Right cardiac atrium (tissue), 5 donors: ENCODE measurements around the gene CABP4. TPM values are rescaled to one million over a fixed set of nuclear protein-coding genes. Genes with fewer than 3 reads are reported as not detected.

ENCODE experiments used
- ATAC-seq, 2 donors: fragments of 200-7000 bp; cut with Tn5 transposase; one replicate each; pipeline versions ENCODE4 v1.8.0 to v1.9.1; 2020; ENCODE audit warnings: moderate library complexity in 2 of 2, mild to moderate bottlenecking in 1 of 2
- DNase-seq, 3 donors: peaks; one replicate each; pipeline ENCODE4 v3.0.0-alpha.2; 2020
- H3K27ac ChIP-seq: one replicate; pipeline ENCODE4 v1.5.1; 2013; ENCODE audit warnings: mild to moderate bottlenecking, low read length, control low read depth, moderate library complexity
- H3K27me3 ChIP-seq: one replicate; pipeline ENCODE4 v1.6.1; 2013; ENCODE audit not compliant: control insufficient read depth, insufficient read depth
- H3K4me1 ChIP-seq: one replicate; pipeline ENCODE4 v1.6.1; 2013; ENCODE audit warnings: low read length; ENCODE audit not compliant: control insufficient read depth, insufficient read depth
- H3K4me3 ChIP-seq: one replicate; pipeline ENCODE4 v1.5.1; 2013; ENCODE audit warnings: low read length, control low read depth
- H3K9me3 ChIP-seq: one replicate; pipeline ENCODE4 v1.6.1; 2013; ENCODE audit warnings: low read length; ENCODE audit not compliant: control insufficient read depth
- WGBS: extraction: QIAGEN DNeasy Blood & Tissue Kit; methylation state at CpG from one replicate; pipeline ENCODE4 v1.1.7; 2013; 5-methylcytosine and 5-hydroxymethylcytosine counted together
- intact Hi-C, 4 donors: fragments of 100-400 bp; cut with DNase I; formaldehyde crosslinking; loops; one replicate each; pipeline versions ENCODE4 v1.11.0 to v1.14.0; 2022 to 2023
- polyA plus RNA-seq: library from polyadenylated mRNA; stranded (reverse); fragments of 200-250 nt; gene quantifications from one replicate; pipeline ENCODE4 v1.2.3, GENCODE V29; 2013
- total RNA-seq, 4 donors: library from RNA; stranded (reverse); fragmentation: NEBNext Ultra II Directional; extraction: Animal tissue kit (Norgen Biotek cat#: 25700); gene quantifications; one replicate each; pipeline ENCODE4 v1.2.1, GENCODE V29; 2021
- donor health status: healthy with polysubstance abuse.
- donor health status: DM: no; HTN: yes; CAD: no.
- donor health status: DM: no; HTN: no; CAD: no.
- donor health status: DM: no; HTN: yes; CAD: no; lungs with severe emphysema.
- donor health status: DM: yes; HTN: yes; CAD: no.

Gene CABP4
- total and polyA plus RNA-seq, 5 donors, result 0.81 to 1.8 (median 1.2) TPM

GRCh38 chr11:67486481-67487195, 31.5 kb downstream of the CABP4 start:
- intact Hi-C loops, result no loop called here
- DNase-seq, result peak in 2 of 3 donors; percentile 32 to 40
- H3K9me3 ChIP-seq, result no peaks in the 10 kb centered on the region
- WGBS, result 88% methylated on average over 20 of the region's 20 CpGs
- H3K4me1 ChIP-seq, result peaks cover 14% of the 10 kb centered on the region
- H3K27me3 ChIP-seq, result no peaks in the 10 kb centered on the region
- no peak overlapping the region for H3K27ac ChIP-seq
- no peak for ATAC-seq
- no peak overlapping the region for H3K4me3 ChIP-seq

GRCh38 chr11:67489203-67489884, 34.2 kb downstream of the CABP4 start:
- intact Hi-C loops, result no loop called here
- Histone ChIP-seq H3K4me1 (peaks cover 6% of the 10 kb centered on the region), H3K9me3 (no peaks in the 10 kb centered on the region), H3K27ac (no peak overlapping the region), H3K27me3 (no peaks in the 10 kb centered on the region), H3K4me3 (no peak overlapping the region)
- no peak for ATAC-seq
- WGBS, result 81% methylated on average over 25 of the region's 25 CpGs
- DNase-seq, result peak in 2 of 3 donors; percentile 44 to 55

- no peak overlapping the region for H3K27ac ChIP-seq
- H3K4me3 ChIP-seq, result no peak overlapping the region
- H3K9me3 ChIP-seq, result no peaks in the 10 kb centered on the region
- ATAC-seq, result no peak
- peak in 1 of 3 donors; percentile 53 for DNase-seq
- 87% methylated on average over 23 of the region's 23 CpGs for WGBS
- intact Hi-C loops, result no loop called here
- H3K27me3 ChIP-seq, result no peaks in the 10 kb centered on the region
- no peaks in the 10 kb centered on the region for H3K4me1 ChIP-seq
Measured at GRCh38 chr11:67489885-67490726, 35.0 kb downstream of the CABP4 start.

GRCh38 chr11:67490727-67491065, 35.5 kb downstream of the CABP4 start:
- no peak overlapping the region for H3K27ac ChIP-seq
- no peak for ATAC-seq
- WGBS, result 70% methylated on average over 15 of the region's 15 CpGs

GRCh38 chr11:67491276-67492068, 36.3 kb downstream of the CABP4 start:
- Histone ChIP-seq H3K4me1 (no peaks in the 10 kb centered on the region), H3K9me3 (no peaks in the 10 kb centered on the region), H3K27me3 (no peaks in the 10 kb centered on the region), H3K27ac (no peak overlapping the region), H3K4me3 (no peak overlapping the region)
- ATAC-seq (no peak), DNase-seq (peak in 1 of 3 donors; percentile 51)
- WGBS, result 79% methylated on average over 24 of the region's 24 CpGs
- intact Hi-C loops, result no loop called here

More at GRCh38 chr11:67490727-67491065, 35.5 kb downstream of the CABP4 start:
- Histone ChIP-seq H3K4me1 (no peaks in the 10 kb centered on the region), H3K27me3 (no peaks in the 10 kb centered on the region), H3K9me3 (no peaks in the 10 kb centered on the region), H3K4me3 (no peak overlapping the region)
- peak in 1 of 3 donors; percentile 48 for DNase-seq
- intact Hi-C loops, result no loop called here

- DNase-seq (peak in 1 of 3 donors; percentile 50), ATAC-seq (no peak)
- no peaks in the 10 kb centered on the region for H3K27me3 ChIP-seq
- no peak overlapping the region for H3K27ac ChIP-seq
- WGBS, result 85% methylated on average over 19 of the region's 19 CpGs
- H3K9me3 ChIP-seq, result no peaks in the 10 kb centered on the region
- no peak overlapping the region for H3K4me3 ChIP-seq
- no peaks in the 10 kb centered on the region for H3K4me1 ChIP-seq
- intact Hi-C loops, result no loop called here
Measured at GRCh38 chr11:67492069-67492727, 37.0 kb downstream of the CABP4 start.

- WGBS, result 82% methylated on average over 46 of the region's 46 CpGs
Measured at GRCh38 chr11:67492801-67493547, 37.8 kb downstream of the CABP4 start.

GRCh38 chr11:67493548-67494370, 38.6 kb downstream of the CABP4 start:
- ATAC-seq (no peak), DNase-seq (peak in 1 of 3 donors; percentile 67)
- H3K27me3 ChIP-seq, result no peaks in the 10 kb centered on the region
- H3K9me3 ChIP-seq, result no peaks in the 10 kb centered on the region
- intact Hi-C loops, result no loop called here
- no peak overlapping the region for H3K4me3 ChIP-seq
- H3K27ac ChIP-seq, result no peak overlapping the region
- no peaks in the 10 kb centered on the region for H3K4me1 ChIP-seq
- WGBS, result 96% methylated on average over 65 of the region's 65 CpGs

More at GRCh38 chr11:67492801-67493547, 37.8 kb downstream of the CABP4 start:
- Histone ChIP-seq H3K27me3 (no peaks in the 10 kb centered on the region), H3K4me1 (no peaks in the 10 kb centered on the region), H3K27ac (no peak overlapping the region), H3K4me3 (no peak overlapping the region), H3K9me3 (no peaks in the 10 kb centered on the region)
- ATAC-seq, result no peak
- intact Hi-C loops, result no loop called here
- DNase-seq, result peak in 1 of 3 donors; percentile 63
